ENCODE data around the gene CKMT2. TPM values are rescaled to one million over a fixed set of nuclear protein-coding genes. Genes with fewer than 3 reads are reported as not detected.

The CKMT2 gene
- total RNA-seq, 1 donor from 2014 or later: not detected

Other genes starting within 250 kb of the CKMT2 start
- 43.4 and 46.9 TPM in 2 replicates for gene ZCCHC9, start 68.3 kb downstream of the CKMT2 start, total RNA-seq
- not detected in 2 replicates for gene ACOT12, start 160.8 kb downstream of the CKMT2 start, total RNA-seq

All from activated T-helper 2 cell treated with anti-CD3 and anti-CD28 coated beads, Interferon-gamma antibody, Interleukin-2, Interleukin-4, amounts not matched to agents 10 μg/mL and 5 μg/mL and 100 μg/mL, durations not matched to agents 14 hours and 24 hours and 36 hours (primary cell).